ENCODE data around the gene KDM5C. TPM values are rescaled to one million over a fixed set of nuclear protein-coding genes. Genes with fewer than 3 reads are reported as not detected.

The KDM5C gene
- total RNA-seq, 1 experiment from 2014 or later = 98.7 TPM

- Mint-ChIP-seq H3K27me3 (ENCODE audit: low read depth) (peaks cover 1% of the 10 kb centered on the region; the same call in 1 of the 2 replicates), H3K4me1 (peaks cover 0 to 5% of the 10 kb centered on the region in 2 experiments; a peak in 1 of 4 replicates), H3K27ac (no peak overlapping the region), H3K9me3 (peaks cover 52 to 68% of the 10 kb centered on the region in 2 experiments), H3K4me3 (no peak overlapping the region), H3K36me3 (ENCODE audit: insufficient read depth in 1 of 3, low read depth in 3 of 3) (peaks cover 0 to 14% (median 2%) of the 10 kb centered on the region in 3 experiments; a peak in 5 of 7 replicates)
- Histone ChIP-seq H2BK120ac (ENCODE audit: low read depth, low read length, poor library complexity, severe bottlenecking) (no peak overlapping the region), H3K9ac (ENCODE audit: extremely low read depth, insufficient read length, low read length) (no peak overlapping the region), H4K20me1 (ENCODE audit: control insufficient read depth, insufficient read depth, insufficient read length) (no peaks in the 10 kb centered on the region), H3K79me1 (ENCODE audit: insufficient read depth, low read depth, low read length, poor library complexity, severe bottlenecking) (no peaks in the 10 kb centered on the region), H3K14ac (ENCODE audit: insufficient read depth, low read length) (no peak overlapping the region), H3K79me2 (ENCODE audit: insufficient read depth, low read length) (no peaks in the 10 kb centered on the region), H4K8ac (replicated peaks; ENCODE audit: insufficient read length, low read depth, low read length) (no peak overlapping the region), H2BK15ac (ENCODE audit: low read depth, low read length) (no peak overlapping the region), H3K9me3 (ENCODE audit: control insufficient read depth, low read depth, low read length) (peaks cover 21% of the 10 kb centered on the region), H2BK20ac (ENCODE audit: low read depth, low read length, poor library complexity, severe bottlenecking) (no peak overlapping the region), H2BK5ac (ENCODE audit: insufficient read length, low read length) (no peak overlapping the region), H3K56ac (ENCODE audit: insufficient read length, low read depth, low read length) (no peak overlapping the region), H3K4me1 (ENCODE audit: insufficient read depth, low read length) (no peaks in the 10 kb centered on the region), H3K23ac (ENCODE audit: insufficient read length, low read depth, low read length) (no peak overlapping the region), H3K27ac (ENCODE audit: insufficient read length, low read depth, low read length) (no peak overlapping the region), H2AK5ac (ENCODE audit: insufficient read length, low read length) (no peak overlapping the region), H3K23me2 (ENCODE audit: insufficient read length, low read depth, low read length, poor library complexity, severe bottlenecking) (no peaks in the 10 kb centered on the region), H3K18ac (ENCODE audit: insufficient read length, low read depth, low read length) (no peak overlapping the region), H2AFZ (ENCODE audit: low read length) (no peak overlapping the region), H3K4me2 (ENCODE audit: insufficient read depth, insufficient read length, low read length) (no peak overlapping the region), H2BK12ac (ENCODE audit: insufficient read length, low read depth, low read length) (no peak overlapping the region), H3K27me3 (ENCODE audit: insufficient read depth, low read length) (no peaks in the 10 kb centered on the region), H3K4ac (ENCODE audit: low read depth, low read length) (no peak overlapping the region), H4K91ac (ENCODE audit: insufficient read length, low read depth, low read length) (no peak overlapping the region), H3T11ph (ENCODE audit: low read length) (no peak overlapping the region), H4K5ac (ENCODE audit: insufficient read length, low read depth, low read length) (no peak overlapping the region)
- DNase-seq = no peak
- TF ChIP-seq, protein P1, sequence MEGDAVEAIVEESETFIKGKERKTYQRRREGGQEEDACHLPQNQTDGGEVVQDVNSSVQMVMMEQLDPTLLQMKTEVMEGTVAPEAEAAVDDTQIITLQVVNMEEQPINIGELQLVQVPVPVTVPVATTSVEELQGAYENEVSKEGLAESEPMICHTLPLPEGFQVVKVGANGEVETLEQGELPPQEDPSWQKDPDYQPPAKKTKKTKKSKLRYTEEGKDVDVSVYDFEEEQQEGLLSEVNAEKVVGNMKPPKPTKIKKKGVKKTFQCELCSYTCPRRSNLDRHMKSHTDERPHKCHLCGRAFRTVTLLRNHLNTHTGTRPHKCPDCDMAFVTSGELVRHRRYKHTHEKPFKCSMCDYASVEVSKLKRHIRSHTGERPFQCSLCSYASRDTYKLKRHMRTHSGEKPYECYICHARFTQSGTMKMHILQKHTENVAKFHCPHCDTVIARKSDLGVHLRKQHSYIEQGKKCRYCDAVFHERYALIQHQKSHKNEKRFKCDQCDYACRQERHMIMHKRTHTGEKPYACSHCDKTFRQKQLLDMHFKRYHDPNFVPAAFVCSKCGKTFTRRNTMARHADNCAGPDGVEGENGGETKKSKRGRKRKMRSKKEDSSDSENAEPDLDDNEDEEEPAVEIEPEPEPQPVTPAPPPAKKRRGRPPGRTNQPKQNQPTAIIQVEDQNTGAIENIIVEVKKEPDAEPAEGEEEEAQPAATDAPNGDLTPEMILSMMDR (conservative IDR thresholded peaks at IDR 0.05) = no peak
- no CpG with 5 or more reads among the region's 5 CpGs for WGBS (ENCODE audit: extremely low coverage, insufficient read length, low lambda C conversion rate)
Observed at GRCh38 chrX:53230116-53230515, 5.1 kb upstream of the KDM5C start.
